ENCODE measurements around the gene CCND1. TPM values are rescaled to one million over a fixed set of nuclear protein-coding genes. Genes with fewer than 3 reads are reported as not detected.

CCND1 gene
- total and polyA plus RNA-seq, 10 of the 15 experiments (the other 5 are each of a cell fraction or from before 2014, with no cell fraction given), result 0.09 to 6.6 (median 0.59) TPM; not detected in 2

DNA sequence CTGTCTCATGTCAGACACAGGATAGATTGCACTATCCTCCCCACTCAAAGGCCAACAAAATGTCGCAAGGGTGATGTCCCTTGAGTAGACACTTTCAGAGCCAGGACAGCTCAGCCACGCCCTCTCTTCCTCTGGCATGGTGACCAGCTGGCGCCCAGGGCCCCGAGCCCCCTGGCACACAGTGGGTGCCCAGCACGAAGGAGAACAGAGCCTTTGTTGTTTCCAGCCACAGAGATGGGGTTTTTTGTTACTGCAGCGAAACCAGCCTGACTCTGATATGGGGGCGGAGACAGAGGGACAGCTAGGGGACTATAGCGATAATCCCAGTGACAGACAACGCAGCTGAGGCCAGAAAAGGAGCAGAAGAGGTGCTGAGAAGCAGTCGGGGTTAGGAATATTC lies 23.3 kb upstream of the CCND1 start:
- RAD21 ChIA-PET (ENCODE audit: unreplicated experiment), result no interaction called here
- H3K27ac ChIP-seq (ENCODE audit: control insufficient read depth, insufficient read depth), result no peak overlapping the region
- SMC1A ChIA-PET (ENCODE audit: uncharacterized antibody, unreplicated experiment), result no interaction called here

DNA sequence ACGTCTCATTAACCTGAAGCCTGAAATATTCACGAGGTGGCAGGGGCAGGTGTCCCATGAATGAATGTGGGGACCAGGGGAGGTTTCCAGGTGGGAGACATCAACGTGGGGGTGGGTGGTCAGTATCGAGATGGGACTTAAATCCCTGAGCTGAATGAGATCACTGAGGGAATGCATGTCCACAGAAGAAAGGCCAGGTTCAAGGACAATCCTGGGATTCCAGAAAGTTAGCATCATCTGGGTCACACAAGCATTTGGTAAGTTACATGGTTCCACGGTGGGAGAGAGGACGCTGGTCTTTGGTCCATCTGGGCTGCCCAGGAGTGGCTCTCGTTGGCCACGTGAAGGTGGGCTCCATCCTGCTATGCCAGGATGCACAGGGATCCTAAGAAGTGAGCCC lies 22.7 kb upstream of the CCND1 start:
- in situ Hi-C loops (cut with MboI), result no loop called here
- no peaks in the 10 kb centered on the region for H3K36me3 ChIP-seq (ENCODE audit: control insufficient read depth in 2 of 2, insufficient read depth in 2 of 2, low read length in 1 of 2)
- no peaks in the 10 kb centered on the region for H3K4me1 ChIP-seq (ENCODE audit: control insufficient read depth, insufficient read depth, low read length)
- no peak overlapping the region for H3K4me2 ChIP-seq (ENCODE audit: control insufficient read depth, insufficient read depth)
- FAIRE-seq, result no peak
- ChIA-PET POLR2A (no interaction called here), CTCF (no interaction called here), RAD21 (ENCODE audit: unreplicated experiment) (no interaction called here), SMC1A (ENCODE audit: uncharacterized antibody, unreplicated experiment) (no interaction called here)
- H3K27ac ChIP-seq (ENCODE audit: control insufficient read depth, insufficient read depth), result no peak overlapping the region
- H3K9ac ChIP-seq (ENCODE audit: control insufficient read depth, insufficient read depth, low read length), result no peak overlapping the region
- H3K9me3 ChIP-seq (replicated peaks; ENCODE audit: control insufficient read depth, insufficient read depth, low read length), result no peaks in the 10 kb centered on the region
- H3K4me3 ChIP-seq, result no peak overlapping the region
- H2AFZ ChIP-seq (ENCODE audit: control insufficient read depth, low read depth, low read length), result no peak overlapping the region
- no peaks in the 10 kb centered on the region for H4K20me1 ChIP-seq (ENCODE audit: control insufficient read depth, insufficient read depth)
- intact Hi-C loops (cut with micrococcal nuclease; ENCODE audit: unreplicated experiment), result no loop called here
- no peak for DNase-seq (ENCODE audit: low read depth, low spot score)
- 10% methylated on average over 8 of the region's 8 CpGs for WGBS (ENCODE audit: insufficient coverage, insufficient replicate concordance, low lambda C conversion rate, missing lambda C conversion rate)
- H3K27me3 ChIP-seq (replicated peaks in 1 of 2; ENCODE audit: control insufficient read depth in 2 of 2, insufficient read depth in 2 of 2, low read length in 1 of 2), result peaks cover 0 to 2% of the 10 kb centered on the region in 2 experiments; a peak in 2 of 4 replicates
- ATAC-seq, result no peak
- no TSS peak for BruUV-seq (replicated peaks)
- H3K79me2 ChIP-seq (ENCODE audit: control insufficient read depth, insufficient read depth, low read length), result no peaks in the 10 kb centered on the region
- TF ChIP-seq SUZ12 (IDR thresholded peaks at IDR 0.05; ENCODE audit: unreplicated experiment) (no peak), HDAC6 (IDR thresholded peaks at IDR 0.05; ENCODE audit: unreplicated experiment) (no peak), SMAD1 (IDR thresholded peaks at IDR 0.05; ENCODE audit: low read depth, partially characterized antibody) (no peak), DPF2 (IDR thresholded peaks at IDR 0.05) (no peak), YY1 (IDR thresholded peaks at IDR 0.05; ENCODE audit: low read depth, low read length) (no peak), RBBP5 (conservative IDR thresholded peaks at IDR 0.05) (no peak), ATF7 (IDR thresholded peaks at IDR 0.05; ENCODE audit: low read depth) (no peak), SIN3A (IDR thresholded peaks at IDR 0.05; ENCODE audit: low read depth, low read length) (no peak), ZNF24 (IDR thresholded peaks at IDR 0.05) (no peak), NBN (IDR thresholded peaks at IDR 0.05) (no peak), ZNF622 (IDR thresholded peaks at IDR 0.05) (no peak), IKZF1 (conservative IDR thresholded peaks at IDR 0.05) (no peak), NFIC (IDR thresholded peaks at IDR 0.05; ENCODE audit: low read depth, low read length) (no peak), NR2C1 (IDR thresholded peaks at IDR 0.05) (no peak), CBX3 (IDR thresholded peaks at IDR 0.05; ENCODE audit: borderline replicate concordance, low read depth) (no peak)

More for the DNA sequence above, 23.3 kb upstream of the CCND1 start:
- intact Hi-C loops (cut with micrococcal nuclease; ENCODE audit: unreplicated experiment) (no loop called here), in situ Hi-C loops (cut with MboI) (no loop called here)
- no peak overlapping the region for H3K4me2 ChIP-seq (ENCODE audit: control insufficient read depth, insufficient read depth)
- no peaks in the 10 kb centered on the region for H4K20me1 ChIP-seq (ENCODE audit: control insufficient read depth, insufficient read depth)
- 27% methylated on average over 10 of the region's 10 CpGs for WGBS (ENCODE audit: insufficient coverage, insufficient replicate concordance, low lambda C conversion rate, missing lambda C conversion rate)
- no peak overlapping the region for H3K9ac ChIP-seq (ENCODE audit: control insufficient read depth, insufficient read depth, low read length)
- no peaks in the 10 kb centered on the region for H3K79me2 ChIP-seq (ENCODE audit: control insufficient read depth, insufficient read depth, low read length)
- no peaks in the 10 kb centered on the region for H3K9me3 ChIP-seq (replicated peaks; ENCODE audit: control insufficient read depth, insufficient read depth, low read length)
- H2AFZ ChIP-seq (ENCODE audit: control insufficient read depth, low read depth, low read length), result no peak overlapping the region
- ChIA-PET CTCF (interaction anchor here (0.6 kb wide), 1 partner anchor 104 kb away, joined by 3 read pairs; no protein-coding TSS in a partner anchor), POLR2A (no interaction called here)
- no TSS peak for BruUV-seq (replicated peaks)
- no peaks in the 10 kb centered on the region for H3K36me3 ChIP-seq (ENCODE audit: control insufficient read depth in 2 of 2, insufficient read depth in 2 of 2, low read length in 1 of 2)
- no peaks in the 10 kb centered on the region for H3K4me1 ChIP-seq (ENCODE audit: control insufficient read depth, insufficient read depth, low read length)
- H3K4me3 ChIP-seq, result no peak overlapping the region
- DNase-seq (ENCODE audit: low read depth, low spot score) (no peak), ATAC-seq (no peak), FAIRE-seq (no peak)
- H3K27me3 ChIP-seq (replicated peaks in 1 of 2; ENCODE audit: control insufficient read depth in 2 of 2, insufficient read depth in 2 of 2, low read length in 1 of 2), result peaks cover 0 to 2% of the 10 kb centered on the region in 2 experiments; a peak in 2 of 4 replicates
- TF ChIP-seq, protein P1, sequence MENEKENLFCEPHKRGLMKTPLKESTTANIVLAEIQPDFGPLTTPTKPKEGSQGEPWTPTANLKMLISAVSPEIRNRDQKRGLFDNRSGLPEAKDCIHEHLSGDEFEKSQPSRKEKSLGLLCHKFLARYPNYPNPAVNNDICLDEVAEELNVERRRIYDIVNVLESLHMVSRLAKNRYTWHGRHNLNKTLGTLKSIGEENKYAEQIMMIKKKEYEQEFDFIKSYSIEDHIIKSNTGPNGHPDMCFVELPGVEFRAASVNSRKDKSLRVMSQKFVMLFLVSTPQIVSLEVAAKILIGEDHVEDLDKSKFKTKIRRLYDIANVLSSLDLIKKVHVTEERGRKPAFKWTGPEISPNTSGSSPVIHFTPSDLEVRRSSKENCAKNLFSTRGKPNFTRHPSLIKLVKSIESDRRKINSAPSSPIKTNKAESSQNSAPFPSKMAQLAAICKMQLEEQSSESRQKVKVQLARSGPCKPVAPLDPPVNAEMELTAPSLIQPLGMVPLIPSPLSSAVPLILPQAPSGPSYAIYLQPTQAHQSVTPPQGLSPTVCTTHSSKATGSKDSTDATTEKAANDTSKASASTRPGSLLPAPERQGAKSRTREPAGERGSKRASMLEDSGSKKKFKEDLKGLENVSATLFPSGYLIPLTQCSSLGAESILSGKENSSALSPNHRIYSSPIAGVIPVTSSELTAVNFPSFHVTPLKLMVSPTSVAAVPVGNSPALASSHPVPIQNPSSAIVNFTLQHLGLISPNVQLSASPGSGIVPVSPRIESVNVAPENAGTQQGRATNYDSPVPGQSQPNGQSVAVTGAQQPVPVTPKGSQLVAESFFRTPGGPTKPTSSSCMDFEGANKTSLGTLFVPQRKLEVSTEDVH (IDR thresholded peaks at IDR 0.05; ENCODE audit: low read depth, partially characterized antibody), result no peak
- TF ChIP-seq RB1 (IDR thresholded peaks at IDR 0.05; ENCODE audit: borderline replicate concordance) (no peak), POLR2A (IDR thresholded peaks at IDR 0.05; ENCODE audit: low read depth, low read length) (no peak), EZH2 (IDR thresholded peaks at IDR 0.05; ENCODE audit: borderline replicate concordance, control insufficient read depth, low read depth, low read length) (no peak)
